Right lobe of liver (tissue), 4 donors: ENCODE data around the gene CHRNB2.

Experiments used
- POLR2A ChIP-seq: fragments of 450-650 bp; IDR thresholded peaks from one replicate; pipeline ENCODE4 v1.6.1; 2017; ENCODE audit warnings: antibody characterized with exemption, mild to moderate bottlenecking
- TF ChIP-seq, protein P1 (sequence below), 4 donors: fragments of 200-600 bp in 3 of 4; fragments of 450-650 bp in 1 of 4; IDR thresholded peaks; one replicate each; pipeline versions ENCODE4 v1.5.1 to v1.8.0; 2016 to 2022; ENCODE audit warnings: antibody characterized with exemption in 4 of 4, mild to moderate bottlenecking in 2 of 4
- donor health status: DM: no; HTN: no; CAD: no.
- donor health status: DM: no; HTN: no; CAD: no.
- donor health status: DM: no; HTN: yes; CAD: no.

- no peak for TF ChIP-seq POLR2A
- TF ChIP-seq, protein P1, sequence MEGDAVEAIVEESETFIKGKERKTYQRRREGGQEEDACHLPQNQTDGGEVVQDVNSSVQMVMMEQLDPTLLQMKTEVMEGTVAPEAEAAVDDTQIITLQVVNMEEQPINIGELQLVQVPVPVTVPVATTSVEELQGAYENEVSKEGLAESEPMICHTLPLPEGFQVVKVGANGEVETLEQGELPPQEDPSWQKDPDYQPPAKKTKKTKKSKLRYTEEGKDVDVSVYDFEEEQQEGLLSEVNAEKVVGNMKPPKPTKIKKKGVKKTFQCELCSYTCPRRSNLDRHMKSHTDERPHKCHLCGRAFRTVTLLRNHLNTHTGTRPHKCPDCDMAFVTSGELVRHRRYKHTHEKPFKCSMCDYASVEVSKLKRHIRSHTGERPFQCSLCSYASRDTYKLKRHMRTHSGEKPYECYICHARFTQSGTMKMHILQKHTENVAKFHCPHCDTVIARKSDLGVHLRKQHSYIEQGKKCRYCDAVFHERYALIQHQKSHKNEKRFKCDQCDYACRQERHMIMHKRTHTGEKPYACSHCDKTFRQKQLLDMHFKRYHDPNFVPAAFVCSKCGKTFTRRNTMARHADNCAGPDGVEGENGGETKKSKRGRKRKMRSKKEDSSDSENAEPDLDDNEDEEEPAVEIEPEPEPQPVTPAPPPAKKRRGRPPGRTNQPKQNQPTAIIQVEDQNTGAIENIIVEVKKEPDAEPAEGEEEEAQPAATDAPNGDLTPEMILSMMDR (IDR thresholded peaks at IDR 0.05), result no peak
These were observed 7.1 kb downstream of the CHRNB2 start for GRCh38 chr1:154574716-154575115.
